WTC11 (cell line): Measurements from ENCODE around the gene PHF11.

Experiments
- CBFB ChIP-seq: sonication (generic); formaldehyde crosslinking; IDR thresholded peaks from 2 replicates; pipeline ENCODE4 v1.8.1; 2022; ENCODE audit warnings: mild to moderate bottlenecking, low read depth, missing genetic modification reagents
- CDX4 ChIP-seq: fragments of 250-450 bp; sonication (Bioruptor Pico); IDR thresholded peaks from 2 replicates; pipeline ENCODE4 v1.9.0; 2021; ENCODE audit warnings: moderate library complexity, mild to moderate bottlenecking, inconsistent platforms, borderline replicate concordance
- CREB1 ChIP-seq: sonication (generic); formaldehyde crosslinking; IDR thresholded peaks from 2 replicates; pipeline ENCODE4 v1.8.0; 2023; ENCODE audit warnings: mild to moderate bottlenecking, missing genetic modification reagents
- ELF4 ChIP-seq: sonication (generic); formaldehyde crosslinking; IDR thresholded peaks from 2 replicates; pipeline ENCODE4 v1.8.1; 2022; ENCODE audit warnings: low read depth, mild to moderate bottlenecking, moderate library complexity, missing genetic modification reagents
- FOXP4 ChIP-seq: sonication (generic); formaldehyde crosslinking; IDR thresholded peaks from 2 replicates; pipeline ENCODE4 v1.8.0; 2022; ENCODE audit warnings: mild to moderate bottlenecking, missing genetic modification reagents
- JUN ChIP-seq: sonication (generic); formaldehyde crosslinking; IDR thresholded peaks from 2 replicates; pipeline ENCODE4 v1.8.0; 2023; ENCODE audit warnings: mild to moderate bottlenecking, missing genetic modification reagents
- MAX ChIP-seq: sonication (generic); formaldehyde crosslinking; IDR thresholded peaks from 2 replicates; pipeline ENCODE4 v1.8.0; 2022; ENCODE audit warnings: mild to moderate bottlenecking, missing genetic modification reagents
- NFE2L1 ChIP-seq: sonication (generic); formaldehyde crosslinking; IDR thresholded peaks from 2 replicates; pipeline ENCODE4 v1.8.1; 2023; ENCODE audit warnings: missing genetic modification reagents
- USF2 ChIP-seq: sonication (generic); formaldehyde crosslinking; IDR thresholded peaks from 2 replicates; pipeline ENCODE4 v1.8.1; 2023; ENCODE audit warnings: mild to moderate bottlenecking, missing genetic modification reagents, moderate library complexity
- ZNF232 ChIP-seq: sonication (generic); formaldehyde crosslinking; IDR thresholded peaks from 2 replicates; pipeline ENCODE4 v1.8.0; 2022; ENCODE audit warnings: mild to moderate bottlenecking, missing genetic modification reagents
- ZNF281 ChIP-seq: sonication (generic); formaldehyde crosslinking; IDR thresholded peaks from 2 replicates; pipeline ENCODE4 v1.8.0; 2023; ENCODE audit warnings: mild to moderate bottlenecking, missing genetic modification reagents
- ZNF396 ChIP-seq: fragments of 250-450 bp; sonication (Bioruptor Pico); IDR thresholded peaks from 2 replicates; pipeline ENCODE4 v1.8.0; 2021; ENCODE audit warnings: mild to moderate bottlenecking, moderate library complexity, borderline replicate concordance
- TF ChIP-seq, protein P1 (sequence below): fragments of 200-600 bp; IDR thresholded peaks from 2 replicates; pipeline ENCODE4 v1.8.0; 2022; ENCODE audit warnings: antibody characterized with exemption
- TF ChIP-seq, protein P2 (sequence below): sonication (generic); formaldehyde crosslinking; IDR thresholded peaks from 2 replicates; pipeline ENCODE4 v1.8.0; 2023; ENCODE audit warnings: missing genetic modification reagents

GRCh38 chr13:49553888-49554287 is 58.1 kb downstream of the PHF11 start:
- TF ChIP-seq ZNF281 (CRISPR knock-in tag) (no peak), MAX (CRISPR knock-in tag) (no peak), FOXP4 (CRISPR knock-in tag) (no peak), ZNF396 (CRISPR knock-in tag) (no peak), CREB1 (CRISPR knock-in tag) (no peak), CBFB (CRISPR knock-in tag) (no peak), USF2 (CRISPR knock-in tag) (no peak), ZNF232 (CRISPR knock-in tag) (no peak), CDX4 (CRISPR knock-in tag) (no peak), ELF4 (CRISPR knock-in tag) (no peak), NFE2L1 (CRISPR knock-in tag) (no peak), JUN (CRISPR knock-in tag) (no peak)
- TF ChIP-seq, protein P1, sequence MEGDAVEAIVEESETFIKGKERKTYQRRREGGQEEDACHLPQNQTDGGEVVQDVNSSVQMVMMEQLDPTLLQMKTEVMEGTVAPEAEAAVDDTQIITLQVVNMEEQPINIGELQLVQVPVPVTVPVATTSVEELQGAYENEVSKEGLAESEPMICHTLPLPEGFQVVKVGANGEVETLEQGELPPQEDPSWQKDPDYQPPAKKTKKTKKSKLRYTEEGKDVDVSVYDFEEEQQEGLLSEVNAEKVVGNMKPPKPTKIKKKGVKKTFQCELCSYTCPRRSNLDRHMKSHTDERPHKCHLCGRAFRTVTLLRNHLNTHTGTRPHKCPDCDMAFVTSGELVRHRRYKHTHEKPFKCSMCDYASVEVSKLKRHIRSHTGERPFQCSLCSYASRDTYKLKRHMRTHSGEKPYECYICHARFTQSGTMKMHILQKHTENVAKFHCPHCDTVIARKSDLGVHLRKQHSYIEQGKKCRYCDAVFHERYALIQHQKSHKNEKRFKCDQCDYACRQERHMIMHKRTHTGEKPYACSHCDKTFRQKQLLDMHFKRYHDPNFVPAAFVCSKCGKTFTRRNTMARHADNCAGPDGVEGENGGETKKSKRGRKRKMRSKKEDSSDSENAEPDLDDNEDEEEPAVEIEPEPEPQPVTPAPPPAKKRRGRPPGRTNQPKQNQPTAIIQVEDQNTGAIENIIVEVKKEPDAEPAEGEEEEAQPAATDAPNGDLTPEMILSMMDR: no peak
- TF ChIP-seq, protein P2, sequence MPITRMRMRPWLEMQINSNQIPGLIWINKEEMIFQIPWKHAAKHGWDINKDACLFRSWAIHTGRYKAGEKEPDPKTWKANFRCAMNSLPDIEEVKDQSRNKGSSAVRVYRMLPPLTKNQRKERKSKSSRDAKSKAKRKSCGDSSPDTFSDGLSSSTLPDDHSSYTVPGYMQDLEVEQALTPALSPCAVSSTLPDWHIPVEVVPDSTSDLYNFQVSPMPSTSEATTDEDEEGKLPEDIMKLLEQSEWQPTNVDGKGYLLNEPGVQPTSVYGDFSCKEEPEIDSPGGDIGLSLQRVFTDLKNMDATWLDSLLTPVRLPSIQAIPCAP (CRISPR knock-in tag): no peak
